Fibroblast of pulmonary artery (primary cell): ENCODE measurements around the gene UBE2F.
"Not testable (repeated sequence)": the region's sequence is repeated elsewhere in the genome, so short reads cannot be mapped to it uniquely, and the experiment has no call there.

Experiments
- DNase-seq: peaks from one replicate; pipeline ENCODE4 v3.0.0-alpha.2; 2010; ENCODE audit warnings: low read depth
- H3K4me3 ChIP-seq: replicated peaks from 2 replicates; pipeline ENCODE4 v1.5.1; 2011; ENCODE audit warnings: low read depth, mild to moderate bottlenecking, control low read depth, low read length, moderate library complexity
- CTCF ChIP-seq: IDR thresholded peaks from 2 replicates; pipeline ENCODE4 v1.5.1; 2011; ENCODE audit warnings: mild to moderate bottlenecking, control low read depth, low read length, inconsistent platforms; ENCODE audit errors: missing control alignments

Gene UBE2F

GRCh38 chr2:237944302-237944701 lies 22.5 kb upstream of the UBE2F start:
- H3K4me3 ChIP-seq: no peak overlapping the region
- DNase-seq: no peak
- TF ChIP-seq CTCF: no peak

DNA sequence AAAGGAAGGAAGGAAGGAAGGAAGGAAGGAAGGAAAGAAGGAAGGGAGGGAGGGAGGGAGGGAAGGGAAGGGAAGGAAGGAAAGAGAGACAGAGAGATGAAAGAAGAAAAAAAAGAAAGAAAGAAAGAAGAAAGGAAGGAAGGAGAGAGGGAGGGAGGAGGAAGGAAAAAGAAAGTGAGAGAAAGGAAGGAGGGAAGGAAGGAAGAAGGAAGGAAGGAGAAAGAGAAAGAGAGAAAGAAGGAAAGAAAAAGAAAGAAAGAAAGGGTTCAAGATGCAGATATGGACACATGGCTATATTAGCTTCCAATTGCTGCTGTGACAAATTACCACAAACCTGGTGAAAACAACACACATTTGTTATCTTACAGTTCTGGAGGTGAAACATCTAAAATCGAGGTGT lies 20.4 kb upstream of the UBE2F start:
- TF ChIP-seq CTCF: no peak
- H3K4me3 ChIP-seq: no peak overlapping the region
- no peak for DNase-seq

- DNase-seq, H3K4me3 ChIP-seq: not testable (repeated sequence)
Observed at GRCh38 chr2:237951354-237951753, 15.5 kb upstream of the UBE2F start.

GRCh38 chr2:237951878-237952277 lies 14.9 kb upstream of the UBE2F start:
- DNase-seq: no peak
- TF ChIP-seq CTCF: no peak
- H3K4me3 ChIP-seq: no peak overlapping the region

DNA sequence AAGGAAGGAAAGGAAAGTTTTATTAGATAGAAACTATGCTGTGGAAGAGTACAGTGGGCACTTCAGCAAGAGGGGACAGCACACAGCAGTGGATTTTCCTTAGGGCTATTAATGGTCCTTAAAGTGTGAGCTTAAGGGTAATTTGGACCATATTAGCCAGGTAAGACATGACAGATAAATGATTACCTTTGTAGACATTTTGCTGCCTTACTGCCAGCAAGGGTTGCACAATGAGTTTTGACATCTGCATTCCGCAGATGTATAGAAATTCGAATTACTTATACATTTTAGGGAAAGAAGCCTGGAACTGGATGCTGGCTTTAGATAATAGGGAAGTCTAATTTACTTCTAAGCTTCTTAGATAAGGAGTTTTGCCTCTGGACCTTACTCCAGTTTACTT lies 14.0 kb upstream of the UBE2F start:
- no peak for TF ChIP-seq CTCF
- H3K4me3 ChIP-seq: no peak overlapping the region
- DNase-seq: no peak

DNA sequence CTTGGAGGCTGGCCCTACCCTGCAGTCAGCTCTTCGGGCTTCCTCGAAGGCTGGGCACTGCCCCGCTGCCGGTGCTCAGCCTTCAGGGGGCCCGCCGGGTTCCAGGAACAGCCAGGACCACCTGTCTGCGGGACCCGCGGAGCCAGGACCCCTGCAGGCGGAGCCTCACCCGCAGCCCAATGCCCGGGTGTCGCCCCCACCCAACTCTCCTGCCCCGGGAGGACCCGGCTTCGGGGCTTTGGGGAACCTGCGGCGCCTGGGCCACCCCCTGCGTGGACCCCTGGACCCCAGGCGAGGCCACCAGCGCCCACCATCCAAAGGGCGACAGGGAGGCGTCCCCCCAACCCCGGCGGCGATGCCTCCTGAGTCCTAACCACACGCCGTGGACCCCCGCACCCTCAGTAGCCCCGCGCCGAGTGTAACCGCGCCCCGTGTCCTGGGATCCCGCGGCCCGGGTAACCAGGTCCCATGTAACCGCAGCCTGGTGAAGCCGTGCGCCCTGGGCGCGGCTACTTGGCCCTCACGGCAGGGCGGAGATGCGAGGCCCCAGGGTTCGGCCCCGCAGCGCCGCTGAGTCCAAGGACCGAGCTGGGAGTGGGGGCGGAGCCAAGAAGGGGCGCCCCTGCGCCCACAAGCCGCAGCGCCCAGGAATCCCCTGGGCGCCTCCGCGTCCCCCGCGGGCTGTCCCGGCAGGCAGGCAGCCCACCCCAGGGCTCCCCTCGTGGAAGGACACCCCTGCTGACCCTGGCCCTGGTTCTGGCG lies 11.0 kb upstream of the UBE2F start:
- DNase-seq: no peak
- peak overlapping the region; percentile 25 for H3K4me3 ChIP-seq
- no peak for TF ChIP-seq CTCF

DNA sequence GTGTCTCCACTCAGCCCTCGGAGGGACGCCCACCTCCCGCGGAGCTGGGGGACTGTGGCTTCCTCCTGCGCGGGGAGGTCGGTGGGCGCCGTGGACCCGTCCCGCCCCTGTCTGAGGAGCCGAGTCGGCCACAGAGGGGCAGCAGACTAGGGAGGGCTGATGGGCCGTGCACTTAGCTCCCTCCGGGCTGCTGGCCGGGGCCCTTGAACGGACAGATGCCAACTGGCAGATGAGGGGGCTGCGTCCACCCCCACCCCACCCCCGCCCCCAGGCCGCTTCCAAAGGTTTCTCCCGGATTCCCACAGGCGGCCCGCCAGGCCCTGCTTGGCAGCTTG lies 10.4 kb upstream of the UBE2F start:
- H3K4me3 ChIP-seq: peak overlapping the region; percentile 25
- no peak for TF ChIP-seq CTCF
- no peak for DNase-seq

- DNase-seq: no peak
- no peak for TF ChIP-seq CTCF
Observed at GRCh38 chr2:237961637-237962036, 5.2 kb upstream of the UBE2F start.

More at GRCh38 chr2:237961637-237962036, 5.2 kb upstream of the UBE2F start:
- no peak overlapping the region for H3K4me3 ChIP-seq
